Astrocyte (in vitro differentiated cells and primary cell): Measurements from ENCODE around the gene INPP5F.

Experiments
- EZH2 ChIP-seq: IDR thresholded peaks from 2 replicates; pipeline ENCODE4 v1.6.1; 2012; ENCODE audit warnings: mild to moderate bottlenecking, low read length, inconsistent platforms; ENCODE audit not compliant: insufficient read depth
- TF ChIP-seq, protein P1 (sequence below): IDR thresholded peaks from 2 replicates; pipeline ENCODE4 v1.5.1; 2011; ENCODE audit warnings: low read depth, mild to moderate bottlenecking, inconsistent platforms, low read length, moderate library complexity; ENCODE audit not compliant: insufficient read depth

DNA sequence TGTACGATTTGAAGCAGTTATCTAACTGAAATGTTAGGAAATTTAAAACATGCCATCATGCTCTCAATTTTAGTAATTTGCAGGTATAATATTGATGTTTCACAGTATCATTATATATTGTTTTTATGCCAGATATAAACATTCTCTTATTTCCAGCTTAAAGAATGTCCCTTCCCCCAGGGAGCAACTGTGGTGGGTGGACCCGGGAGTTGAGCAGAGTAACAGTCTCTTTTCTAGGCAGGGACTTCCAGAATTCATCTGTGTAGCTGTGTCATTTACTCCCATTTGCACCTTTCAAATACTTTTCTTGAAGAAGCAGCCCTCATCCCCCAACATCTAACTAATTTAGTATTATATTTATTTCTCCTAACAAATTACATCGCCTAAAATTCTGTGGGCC, 9.6 kb downstream of the INPP5F start:
- TF ChIP-seq, protein P1, sequence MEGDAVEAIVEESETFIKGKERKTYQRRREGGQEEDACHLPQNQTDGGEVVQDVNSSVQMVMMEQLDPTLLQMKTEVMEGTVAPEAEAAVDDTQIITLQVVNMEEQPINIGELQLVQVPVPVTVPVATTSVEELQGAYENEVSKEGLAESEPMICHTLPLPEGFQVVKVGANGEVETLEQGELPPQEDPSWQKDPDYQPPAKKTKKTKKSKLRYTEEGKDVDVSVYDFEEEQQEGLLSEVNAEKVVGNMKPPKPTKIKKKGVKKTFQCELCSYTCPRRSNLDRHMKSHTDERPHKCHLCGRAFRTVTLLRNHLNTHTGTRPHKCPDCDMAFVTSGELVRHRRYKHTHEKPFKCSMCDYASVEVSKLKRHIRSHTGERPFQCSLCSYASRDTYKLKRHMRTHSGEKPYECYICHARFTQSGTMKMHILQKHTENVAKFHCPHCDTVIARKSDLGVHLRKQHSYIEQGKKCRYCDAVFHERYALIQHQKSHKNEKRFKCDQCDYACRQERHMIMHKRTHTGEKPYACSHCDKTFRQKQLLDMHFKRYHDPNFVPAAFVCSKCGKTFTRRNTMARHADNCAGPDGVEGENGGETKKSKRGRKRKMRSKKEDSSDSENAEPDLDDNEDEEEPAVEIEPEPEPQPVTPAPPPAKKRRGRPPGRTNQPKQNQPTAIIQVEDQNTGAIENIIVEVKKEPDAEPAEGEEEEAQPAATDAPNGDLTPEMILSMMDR: no peak
- TF ChIP-seq EZH2: no peak
